Measurements from ENCODE around the gene PKN1.
"Not testable (repeated sequence)": the region's sequence is repeated elsewhere in the genome, so short reads cannot be mapped to it uniquely, and the experiment has no call there.

PKN1 gene

DNA sequence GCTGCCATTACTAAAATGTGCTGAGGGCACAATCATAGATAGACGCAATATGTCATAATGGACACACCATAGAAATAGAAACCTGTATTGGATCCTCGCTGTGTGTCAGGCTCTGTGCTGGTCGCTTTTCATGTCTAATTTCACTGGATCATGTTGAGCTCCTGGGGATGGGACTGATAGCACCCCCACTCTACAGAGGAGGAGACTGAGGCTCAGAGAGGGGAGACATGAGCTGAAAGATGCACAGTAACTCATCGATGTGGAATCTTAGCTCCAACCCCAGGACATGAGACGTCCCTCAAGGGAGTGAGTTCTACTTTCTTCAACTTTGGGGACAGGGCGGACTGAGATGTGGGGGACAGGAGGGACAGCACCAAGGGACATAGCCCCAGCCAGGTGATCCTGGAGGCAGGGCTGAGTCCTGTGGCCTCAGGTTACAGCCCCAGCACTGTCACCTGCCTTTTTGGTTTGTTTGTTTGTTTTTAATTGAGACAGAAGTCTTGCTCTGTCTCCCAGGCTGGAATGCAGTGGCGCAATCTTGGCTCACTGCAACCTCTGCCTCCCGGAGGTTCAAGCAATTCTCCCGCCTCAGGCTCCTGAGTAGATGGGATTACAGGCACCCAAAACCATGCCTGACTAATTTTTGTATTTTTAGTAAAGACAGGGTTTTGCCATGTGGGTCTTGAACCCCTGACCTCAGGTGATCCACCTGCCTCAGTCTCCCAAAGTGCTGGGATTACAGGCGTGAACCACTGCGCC lies 69.4 kb downstream of the PKN1 start:
- Histone ChIP-seq H3K4me1 (ENCODE audit: control insufficient read depth, insufficient read depth, low read length, poor library complexity, severe bottlenecking) (peaks cover 24% of the 10 kb centered on the region), H3K9me3 (ENCODE audit: control insufficient read depth, low read length) (no peaks in the 10 kb centered on the region), H3K27ac (ENCODE audit: insufficient read depth, low read length, poor library complexity, severe bottlenecking) (no peak overlapping the region), H3K4me3 (ENCODE audit: insufficient read depth, low read depth, low read length, poor library complexity, severe bottlenecking) (no peak overlapping the region), H3K36me3 (ENCODE audit: control insufficient read depth, insufficient read depth, low read length) (no peaks in the 10 kb centered on the region), H3K27me3 (replicated peaks; ENCODE audit: control insufficient read depth, insufficient read depth, low read length, poor library complexity, severe bottlenecking) (no peaks in the 10 kb centered on the region)
- DNase-seq, result no peak

DNA sequence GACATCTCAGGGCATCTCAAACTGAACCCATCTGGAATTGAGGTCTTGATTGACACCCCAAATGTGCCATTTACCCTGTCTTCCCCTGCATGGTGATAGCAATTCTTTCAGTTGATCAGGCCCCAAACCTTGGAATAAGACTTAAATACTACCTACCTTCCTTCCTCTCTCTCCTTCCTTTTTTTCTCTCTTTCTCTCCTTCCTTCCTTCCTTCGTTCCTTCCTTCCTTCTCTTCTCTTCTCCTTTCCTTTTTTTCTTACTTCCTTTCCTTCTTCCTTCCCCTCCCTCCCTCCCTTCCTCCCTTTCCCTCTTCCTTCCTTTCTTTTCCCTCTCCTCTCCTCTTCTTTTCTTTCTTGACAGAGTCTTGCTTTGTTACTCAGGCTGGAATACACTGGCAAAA lies 70.2 kb downstream of the PKN1 start:
- no peak for DNase-seq
- Histone ChIP-seq H3K27ac (ENCODE audit: insufficient read depth, low read length, poor library complexity, severe bottlenecking) (no peak overlapping the region), H3K36me3 (ENCODE audit: control insufficient read depth, insufficient read depth, low read length) (no peaks in the 10 kb centered on the region), H3K4me1 (ENCODE audit: control insufficient read depth, insufficient read depth, low read length, poor library complexity, severe bottlenecking) (peaks cover 31% of the 10 kb centered on the region), H3K27me3 (replicated peaks; ENCODE audit: control insufficient read depth, insufficient read depth, low read length, poor library complexity, severe bottlenecking) (no peaks in the 10 kb centered on the region), H3K4me3 (ENCODE audit: insufficient read depth, low read depth, low read length, poor library complexity, severe bottlenecking) (no peak overlapping the region), H3K9me3 (ENCODE audit: control insufficient read depth, low read length) (no peaks in the 10 kb centered on the region)

DNA sequence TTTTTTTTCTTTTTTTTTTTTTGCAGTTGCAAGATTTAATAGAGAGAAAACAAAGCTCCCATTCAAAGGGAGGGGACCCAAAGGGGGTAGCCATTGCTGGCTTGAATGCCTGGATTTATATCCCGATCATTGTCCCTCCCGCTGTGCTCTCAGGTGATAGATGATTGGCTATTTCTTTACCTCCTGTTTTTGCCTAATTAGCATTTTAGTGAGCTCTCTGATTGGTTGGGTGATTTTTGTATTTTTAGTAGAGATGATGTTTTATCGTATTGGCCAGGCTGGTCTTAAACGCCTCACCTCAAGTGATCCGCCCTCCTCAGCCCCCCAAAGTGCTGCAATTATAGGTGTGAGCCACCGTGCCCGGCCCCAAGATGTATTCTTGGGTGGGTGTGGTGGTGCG lies 71.5 kb downstream of the PKN1 start:
- not testable (repeated sequence) for DNase-seq; H3K9me3 ChIP-seq (ENCODE audit: control insufficient read depth, low read length); H3K36me3 ChIP-seq (ENCODE audit: control insufficient read depth, insufficient read depth, low read length); H3K27ac ChIP-seq (ENCODE audit: insufficient read depth, low read length, poor library complexity, severe bottlenecking); H3K4me3 ChIP-seq (ENCODE audit: insufficient read depth, low read depth, low read length, poor library complexity, severe bottlenecking); H3K27me3 ChIP-seq (replicated peaks; ENCODE audit: control insufficient read depth, insufficient read depth, low read length, poor library complexity, severe bottlenecking)
- H3K4me1 ChIP-seq (ENCODE audit: control insufficient read depth, insufficient read depth, low read length, poor library complexity, severe bottlenecking), result peaks cover 32% of the 10 kb centered on the region

DNA sequence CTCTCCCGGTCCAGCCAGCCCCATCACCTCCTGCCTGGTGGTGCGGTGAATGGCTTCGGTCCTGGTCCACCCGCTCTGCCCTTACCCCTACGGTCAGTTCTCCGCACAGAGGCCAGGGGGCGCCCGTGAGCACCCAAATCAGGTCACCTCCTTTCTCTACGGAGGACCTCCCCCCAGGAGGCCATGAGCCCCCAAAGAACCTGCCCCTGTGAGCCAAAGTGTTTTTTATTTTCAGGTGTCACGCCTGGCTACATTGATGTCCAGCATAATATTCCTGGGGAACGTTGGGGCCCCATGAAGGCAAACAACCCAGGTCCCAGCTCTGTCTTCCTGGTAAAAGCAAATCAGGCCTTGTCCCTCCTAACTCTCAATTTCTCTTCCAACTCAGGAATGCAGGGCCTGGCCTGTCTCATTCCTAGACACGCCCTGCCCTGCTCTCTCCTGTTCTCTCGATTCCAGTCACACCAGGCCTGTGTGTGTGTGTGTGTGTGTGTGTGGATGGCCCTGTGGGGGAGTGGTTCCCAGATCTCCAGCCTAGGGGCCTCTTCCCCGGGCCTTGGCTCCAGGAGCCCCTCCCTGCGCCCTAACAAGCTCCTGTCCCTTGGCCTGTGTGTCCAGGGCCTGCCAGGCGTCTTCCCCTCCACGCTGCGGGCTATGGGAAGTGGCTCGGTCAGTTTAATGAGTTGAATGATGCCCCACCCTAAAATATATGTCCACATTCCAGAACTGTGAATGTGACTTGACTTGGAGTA lies 72.6 kb downstream of the PKN1 start:
- peak; percentile 40 to 61 (median 47) for DNase-seq
- no peak overlapping the region for H3K4me3 ChIP-seq (ENCODE audit: insufficient read depth, low read depth, low read length, poor library complexity, severe bottlenecking)
- H3K4me1 ChIP-seq (ENCODE audit: control insufficient read depth, insufficient read depth, low read length, poor library complexity, severe bottlenecking), result peaks cover 32% of the 10 kb centered on the region
- no peaks in the 10 kb centered on the region for H3K36me3 ChIP-seq (ENCODE audit: control insufficient read depth, insufficient read depth, low read length)
- no peaks in the 10 kb centered on the region for H3K27me3 ChIP-seq (replicated peaks; ENCODE audit: control insufficient read depth, insufficient read depth, low read length, poor library complexity, severe bottlenecking)
- H3K9me3 ChIP-seq (ENCODE audit: control insufficient read depth, low read length), result no peaks in the 10 kb centered on the region
- peak overlapping the region; percentile 67 for H3K27ac ChIP-seq (ENCODE audit: insufficient read depth, low read length, poor library complexity, severe bottlenecking)

DNA sequence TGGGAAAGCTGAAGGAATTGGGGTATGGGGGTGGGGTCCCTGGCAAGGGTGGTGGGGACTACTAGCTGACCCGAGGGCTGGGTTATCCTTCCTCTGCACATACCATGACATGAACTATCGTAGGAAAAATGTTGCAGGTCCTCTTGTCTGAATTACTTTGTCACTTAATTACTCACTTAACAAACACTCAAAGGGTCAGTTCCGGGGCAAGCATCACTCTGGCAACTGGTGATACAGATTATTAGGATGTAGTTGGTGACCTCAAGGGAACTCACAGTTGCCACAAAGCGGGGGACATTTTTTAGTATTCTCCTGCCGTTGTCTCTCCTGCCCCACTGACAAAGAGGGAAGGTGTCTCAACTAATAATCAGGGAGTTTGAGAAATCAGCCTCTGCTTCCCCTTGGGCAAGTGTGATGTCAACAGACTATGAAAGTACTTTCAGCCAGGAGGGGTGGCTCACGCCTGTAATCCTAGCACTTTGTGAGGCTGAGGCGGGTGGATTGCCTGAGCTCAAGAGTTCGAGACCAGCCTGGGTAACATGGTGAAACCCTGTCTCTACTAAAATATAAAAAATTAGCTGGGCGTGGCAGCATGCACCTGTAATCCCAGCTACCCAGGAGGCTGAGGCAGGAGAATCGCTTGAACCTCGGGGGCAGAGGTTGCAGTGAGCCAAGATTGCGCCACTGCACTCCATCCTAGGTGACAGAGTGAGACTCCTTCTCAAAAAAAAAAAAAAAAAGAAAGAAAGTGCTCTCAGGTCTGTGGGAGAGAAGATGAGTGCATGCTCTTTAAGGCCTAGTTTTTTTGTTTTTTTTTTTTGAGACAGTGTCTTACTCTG lies 74.8 kb downstream of the PKN1 start:
- no peak for DNase-seq
- Histone ChIP-seq H3K27ac (ENCODE audit: insufficient read depth, low read length, poor library complexity, severe bottlenecking) (peak overlapping the region; percentile 70), H3K9me3 (ENCODE audit: control insufficient read depth, low read length) (no peaks in the 10 kb centered on the region), H3K4me1 (ENCODE audit: control insufficient read depth, insufficient read depth, low read length, poor library complexity, severe bottlenecking) (peaks cover 32% of the 10 kb centered on the region), H3K27me3 (replicated peaks; ENCODE audit: control insufficient read depth, insufficient read depth, low read length, poor library complexity, severe bottlenecking) (no peaks in the 10 kb centered on the region), H3K36me3 (ENCODE audit: control insufficient read depth, insufficient read depth, low read length) (no peaks in the 10 kb centered on the region), H3K4me3 (ENCODE audit: insufficient read depth, low read depth, low read length, poor library complexity, severe bottlenecking) (no peak overlapping the region)

DNA sequence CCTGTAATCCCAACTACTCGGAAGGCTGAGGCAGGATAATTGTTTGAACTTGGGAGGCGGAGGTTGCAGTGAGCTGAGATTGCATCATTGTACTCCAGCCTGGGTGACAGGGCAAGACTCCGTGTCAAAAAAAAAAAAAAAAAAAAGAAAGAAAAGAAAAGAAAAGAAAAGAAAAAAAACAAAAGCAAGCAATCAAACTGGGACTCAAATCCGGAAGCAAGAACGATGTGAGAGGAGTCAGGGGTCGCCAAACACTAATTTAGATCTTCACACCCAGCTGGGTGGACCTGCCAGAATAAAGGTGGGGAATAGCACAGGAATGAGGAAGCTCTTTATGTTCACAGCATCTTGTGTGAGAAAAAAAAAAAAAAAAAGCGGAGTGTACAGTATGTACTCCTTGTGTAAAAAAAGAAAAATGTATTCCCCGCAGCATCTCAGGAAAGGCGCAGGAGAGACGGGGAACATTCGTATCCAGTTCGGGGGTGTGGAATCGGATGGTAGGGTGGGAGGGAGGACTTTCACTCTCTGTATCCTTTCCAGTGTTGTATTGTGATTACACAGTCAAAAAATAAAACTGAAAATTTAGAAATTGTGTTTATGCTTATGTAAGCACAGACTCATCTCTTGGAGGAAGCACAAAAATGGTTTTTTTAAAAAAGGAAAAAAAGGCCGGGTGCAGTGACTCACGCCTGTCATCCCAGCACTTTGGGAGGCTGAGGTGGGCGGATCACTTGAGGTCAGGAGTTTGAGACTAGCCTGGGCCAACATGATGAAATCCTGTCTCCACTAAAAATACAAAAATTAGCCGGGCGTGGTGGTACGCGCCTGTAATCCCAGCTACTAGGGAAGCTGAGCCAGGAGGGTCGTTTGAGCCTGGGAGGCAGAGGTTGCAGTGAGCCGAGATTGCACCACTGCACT lies 77.5 kb downstream of the PKN1 start:
- DNase-seq, result no peak
- H3K9me3 ChIP-seq (ENCODE audit: control insufficient read depth, low read length), result no peaks in the 10 kb centered on the region
- no peak overlapping the region for H3K4me3 ChIP-seq (ENCODE audit: insufficient read depth, low read depth, low read length, poor library complexity, severe bottlenecking)
- H3K36me3 ChIP-seq (ENCODE audit: control insufficient read depth, insufficient read depth, low read length), result peaks cover 16% of the 10 kb centered on the region
- no peak overlapping the region for H3K27ac ChIP-seq (ENCODE audit: insufficient read depth, low read length, poor library complexity, severe bottlenecking)
- no peaks in the 10 kb centered on the region for H3K27me3 ChIP-seq (replicated peaks; ENCODE audit: control insufficient read depth, insufficient read depth, low read length, poor library complexity, severe bottlenecking)
- peaks cover 32% of the 10 kb centered on the region for H3K4me1 ChIP-seq (ENCODE audit: control insufficient read depth, insufficient read depth, low read length, poor library complexity, severe bottlenecking)

DNA sequence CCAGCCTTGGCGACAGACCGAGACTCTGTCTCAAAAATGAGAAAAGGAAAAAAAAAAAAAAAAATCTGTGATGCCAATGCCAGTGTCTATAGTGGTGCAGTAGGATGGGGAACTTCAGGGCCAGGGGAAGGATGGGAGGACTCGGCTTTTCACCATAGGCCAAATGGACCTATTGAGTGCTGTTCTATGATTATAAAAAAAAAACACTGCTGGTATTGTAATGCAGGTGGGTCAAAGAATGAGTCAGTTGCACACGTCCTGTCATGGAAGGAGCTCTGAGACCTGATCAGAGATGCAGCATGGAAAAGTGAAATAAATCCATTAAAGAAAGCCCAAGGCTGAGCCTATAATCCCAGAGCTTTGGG lies 78.1 kb downstream of the PKN1 start:
- H3K4me1 ChIP-seq (ENCODE audit: control insufficient read depth, insufficient read depth, low read length, poor library complexity, severe bottlenecking), result peaks cover 32% of the 10 kb centered on the region
- DNase-seq, result no peak
- H3K36me3 ChIP-seq (ENCODE audit: control insufficient read depth, insufficient read depth, low read length), result peaks cover 22% of the 10 kb centered on the region
- H3K9me3 ChIP-seq (ENCODE audit: control insufficient read depth, low read length), result no peaks in the 10 kb centered on the region
- no peak overlapping the region for H3K4me3 ChIP-seq (ENCODE audit: insufficient read depth, low read depth, low read length, poor library complexity, severe bottlenecking)
- no peaks in the 10 kb centered on the region for H3K27me3 ChIP-seq (replicated peaks; ENCODE audit: control insufficient read depth, insufficient read depth, low read length, poor library complexity, severe bottlenecking)
- no peak overlapping the region for H3K27ac ChIP-seq (ENCODE audit: insufficient read depth, low read length, poor library complexity, severe bottlenecking)

DNA sequence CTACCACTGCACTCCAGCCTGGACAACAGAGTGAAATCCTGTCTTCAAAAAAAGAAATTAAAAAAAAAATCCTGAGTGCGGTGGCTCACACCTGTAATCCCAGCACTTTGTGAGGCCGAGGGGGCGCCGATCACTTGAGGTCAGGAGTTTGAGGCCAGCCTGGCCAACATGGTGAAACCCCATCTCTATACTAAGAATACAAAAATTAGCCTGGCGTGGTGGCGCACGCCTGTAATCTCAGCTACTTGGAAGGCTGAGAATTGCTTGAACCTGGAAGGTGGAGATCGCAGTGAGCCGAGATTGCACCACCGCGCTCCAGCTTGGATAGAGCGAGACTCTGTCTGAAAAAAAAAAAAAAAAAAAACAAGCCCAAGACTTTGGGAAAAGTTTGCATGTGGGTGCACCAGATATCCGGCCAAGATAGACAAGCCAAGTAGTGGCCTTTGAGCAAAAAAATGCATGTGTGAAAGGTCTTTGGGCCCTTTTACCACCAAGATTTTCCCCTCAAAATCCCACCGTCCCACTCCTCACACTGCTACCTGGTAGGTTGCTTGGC lies 79.4 kb downstream of the PKN1 start:
- DNase-seq, result no peak
- Histone ChIP-seq H3K4me1 (ENCODE audit: control insufficient read depth, insufficient read depth, low read length, poor library complexity, severe bottlenecking) (peaks cover 22% of the 10 kb centered on the region), H3K4me3 (ENCODE audit: insufficient read depth, low read depth, low read length, poor library complexity, severe bottlenecking) (no peak overlapping the region), H3K36me3 (ENCODE audit: control insufficient read depth, insufficient read depth, low read length) (peaks cover 30% of the 10 kb centered on the region), H3K27me3 (replicated peaks; ENCODE audit: control insufficient read depth, insufficient read depth, low read length, poor library complexity, severe bottlenecking) (no peaks in the 10 kb centered on the region), H3K27ac (ENCODE audit: insufficient read depth, low read length, poor library complexity, severe bottlenecking) (no peak overlapping the region), H3K9me3 (ENCODE audit: control insufficient read depth, low read length) (no peaks in the 10 kb centered on the region)

DNA sequence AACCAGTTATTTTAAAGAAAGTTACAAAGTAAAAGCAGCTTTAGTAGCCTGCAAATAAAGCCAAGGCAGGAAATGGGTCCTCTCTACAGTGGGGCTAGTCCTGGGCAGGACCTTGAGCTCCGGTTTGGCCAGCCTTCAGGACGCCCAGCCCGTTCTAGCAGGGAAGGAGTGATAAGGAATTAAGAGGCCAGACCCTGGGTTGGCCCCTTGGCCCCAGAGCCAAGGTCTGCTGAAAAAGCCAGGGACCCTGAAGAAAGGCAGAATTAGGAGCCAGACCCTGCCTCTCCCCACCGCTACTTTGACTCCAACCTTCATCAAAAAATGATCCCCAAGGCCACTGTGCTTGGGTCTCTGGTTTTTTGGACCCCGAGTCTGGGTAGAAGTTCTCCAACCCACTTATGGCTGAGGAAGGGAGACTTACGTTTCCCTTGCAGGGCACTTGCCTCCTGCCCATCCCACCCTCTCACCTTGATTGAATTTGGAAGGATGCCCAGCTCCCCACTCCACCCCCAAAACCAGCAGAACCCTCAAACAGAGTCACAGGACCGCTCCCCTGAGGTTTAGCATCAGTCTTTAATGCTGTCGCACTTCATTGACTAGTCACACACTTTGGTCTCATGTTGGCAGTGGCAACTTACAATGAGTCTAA lies 81.2 kb downstream of the PKN1 start:
- Histone ChIP-seq H3K4me3 (ENCODE audit: insufficient read depth, low read depth, low read length, poor library complexity, severe bottlenecking) (no peak overlapping the region), H3K27ac (ENCODE audit: insufficient read depth, low read length, poor library complexity, severe bottlenecking) (no peak overlapping the region), H3K4me1 (ENCODE audit: control insufficient read depth, insufficient read depth, low read length, poor library complexity, severe bottlenecking) (peaks cover 21% of the 10 kb centered on the region), H3K9me3 (ENCODE audit: control insufficient read depth, low read length) (no peaks in the 10 kb centered on the region), H3K36me3 (ENCODE audit: control insufficient read depth, insufficient read depth, low read length) (peaks cover 30% of the 10 kb centered on the region), H3K27me3 (replicated peaks; ENCODE audit: control insufficient read depth, insufficient read depth, low read length, poor library complexity, severe bottlenecking) (no peaks in the 10 kb centered on the region)
- no peak for DNase-seq
